Measurements from ENCODE around the gene INPPL1.

INPPL1 gene

DNA sequence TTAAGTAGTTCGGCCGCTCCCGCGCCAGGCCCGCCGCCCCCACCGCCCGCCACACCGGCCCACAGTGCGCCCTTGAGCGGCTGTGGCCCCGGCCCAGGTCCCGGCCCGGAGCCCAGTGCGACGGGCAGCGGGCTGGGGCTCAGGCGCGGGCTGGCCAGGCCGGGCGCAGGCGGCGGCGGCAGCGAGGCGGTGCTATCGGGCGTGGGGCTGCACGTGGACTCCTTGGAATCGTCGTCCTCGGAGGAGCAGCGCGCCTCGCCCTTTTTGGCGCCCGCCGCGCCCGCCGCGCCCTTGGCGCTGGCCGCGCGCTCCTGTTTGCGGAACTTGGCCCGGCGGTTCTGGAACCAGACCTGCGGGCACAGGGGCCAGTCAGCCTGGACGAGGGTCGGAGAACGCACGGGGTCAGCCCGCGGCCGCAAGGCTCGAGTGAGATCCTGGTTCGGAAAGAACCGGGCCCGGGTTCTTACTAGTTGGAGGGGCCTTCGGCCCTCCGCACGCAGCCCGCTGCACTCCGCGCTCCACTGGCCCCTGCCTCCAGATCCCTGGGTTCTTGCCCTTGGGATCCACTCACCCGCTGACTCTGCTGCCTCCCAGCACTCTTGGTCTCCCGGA, 15.4 kb downstream of the INPPL1 start:
- H3K27me3 Mint-ChIP-seq = peaks cover 58% of the 10 kb centered on the region
- H3K27ac Mint-ChIP-seq = peak overlapping the region; percentile 81
- no peaks in the 10 kb centered on the region for H3K9me3 Mint-ChIP-seq
- H3K4me3 Mint-ChIP-seq = peak overlapping the region; percentile 65
- intact Hi-C loops (cut with micrococcal nuclease) = loop anchor here (5.0 kb wide), 3 partner anchors 58 to 213 kb away; partner anchors contain the start of gene CLPB
- peaks cover 42% of the 10 kb centered on the region for H3K36me3 Mint-ChIP-seq (ENCODE audit: low read depth)
- H3K4me1 Mint-ChIP-seq (ENCODE audit: low read depth) = peaks cover 76% of the 10 kb centered on the region

- intact Hi-C loops (cut with micrococcal nuclease) = no loop called here
- peaks cover 34% of the 10 kb centered on the region for H3K36me3 Mint-ChIP-seq (ENCODE audit: low read depth)
Observed at GRCh38 chr11:72240461-72241290, 16.1 kb downstream of the INPPL1 start.

DNA sequence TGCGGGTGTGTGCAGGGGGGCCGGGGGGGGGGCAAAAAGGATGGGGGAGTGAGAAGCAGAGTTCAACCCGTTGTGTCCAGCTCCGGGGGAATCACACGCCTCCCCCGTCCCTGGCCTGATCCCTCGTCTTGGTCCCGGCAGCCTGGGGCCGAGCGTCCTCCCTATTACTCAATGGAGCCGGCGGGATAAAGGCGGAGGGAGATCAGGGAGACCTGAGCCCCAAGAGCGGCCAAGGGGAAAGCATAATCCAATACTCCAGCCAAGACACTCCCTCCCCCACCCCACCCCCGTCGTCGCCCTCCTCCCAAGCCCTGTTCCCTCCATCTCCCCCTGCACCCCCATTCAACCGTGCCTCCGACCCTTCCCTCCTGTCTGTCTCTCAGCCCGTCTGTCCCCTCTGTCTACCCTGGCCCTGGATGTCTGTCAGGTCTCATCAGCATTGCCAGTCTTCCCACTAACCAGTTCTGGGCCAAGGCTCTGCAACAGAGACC, 16.8 kb downstream of the INPPL1 start:
- intact Hi-C loops (cut with micrococcal nuclease) = no loop called here
- H3K27me3 Mint-ChIP-seq = peaks cover 58% of the 10 kb centered on the region

More at GRCh38 chr11:72240461-72241290, 16.1 kb downstream of the INPPL1 start:
- H3K27me3 Mint-ChIP-seq = peaks cover 58% of the 10 kb centered on the region
- H3K4me1 Mint-ChIP-seq (ENCODE audit: low read depth) = peaks cover 70% of the 10 kb centered on the region
- H3K4me3 Mint-ChIP-seq = peak overlapping the region; percentile 63
- H3K27ac Mint-ChIP-seq = peak overlapping the region; percentile 79
- H3K9me3 Mint-ChIP-seq = no peaks in the 10 kb centered on the region

DNA sequence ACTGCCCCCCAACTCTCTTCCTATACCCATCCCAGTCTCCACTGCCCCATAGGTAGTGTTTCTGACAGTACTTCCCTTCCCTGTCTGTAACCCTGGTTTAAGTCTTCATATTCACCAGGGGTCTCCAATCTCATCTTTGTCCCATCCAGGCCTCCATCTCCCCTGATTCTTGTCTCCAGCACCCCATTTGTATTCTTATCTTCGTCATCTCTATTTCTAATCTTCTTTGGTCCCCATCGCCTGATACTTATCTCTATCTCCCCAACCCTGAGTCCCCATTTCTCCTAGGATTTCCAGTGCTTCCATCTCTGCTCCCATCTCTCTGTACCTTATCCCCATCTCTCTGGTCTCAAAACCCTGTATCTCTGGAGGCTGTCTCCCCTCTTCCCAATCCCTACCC, 17.6 kb downstream of the INPPL1 start:
- intact Hi-C loops (cut with micrococcal nuclease) = no loop called here
- no peak overlapping the region for H3K4me3 Mint-ChIP-seq
- H3K27me3 Mint-ChIP-seq = peaks cover 56% of the 10 kb centered on the region
- H3K36me3 Mint-ChIP-seq (ENCODE audit: low read depth) = peaks cover 20% of the 10 kb centered on the region
- no peaks in the 10 kb centered on the region for H3K9me3 Mint-ChIP-seq
- peaks cover 61% of the 10 kb centered on the region for H3K4me1 Mint-ChIP-seq (ENCODE audit: low read depth)
- H3K27ac Mint-ChIP-seq = no peak overlapping the region

More for the DNA sequence above, 16.8 kb downstream of the INPPL1 start:
- Mint-ChIP-seq H3K4me3 (no peak overlapping the region), H3K9me3 (no peaks in the 10 kb centered on the region), H3K27ac (no peak overlapping the region), H3K4me1 (ENCODE audit: low read depth) (peaks cover 65% of the 10 kb centered on the region), H3K36me3 (ENCODE audit: low read depth) (peaks cover 28% of the 10 kb centered on the region)

DNA sequence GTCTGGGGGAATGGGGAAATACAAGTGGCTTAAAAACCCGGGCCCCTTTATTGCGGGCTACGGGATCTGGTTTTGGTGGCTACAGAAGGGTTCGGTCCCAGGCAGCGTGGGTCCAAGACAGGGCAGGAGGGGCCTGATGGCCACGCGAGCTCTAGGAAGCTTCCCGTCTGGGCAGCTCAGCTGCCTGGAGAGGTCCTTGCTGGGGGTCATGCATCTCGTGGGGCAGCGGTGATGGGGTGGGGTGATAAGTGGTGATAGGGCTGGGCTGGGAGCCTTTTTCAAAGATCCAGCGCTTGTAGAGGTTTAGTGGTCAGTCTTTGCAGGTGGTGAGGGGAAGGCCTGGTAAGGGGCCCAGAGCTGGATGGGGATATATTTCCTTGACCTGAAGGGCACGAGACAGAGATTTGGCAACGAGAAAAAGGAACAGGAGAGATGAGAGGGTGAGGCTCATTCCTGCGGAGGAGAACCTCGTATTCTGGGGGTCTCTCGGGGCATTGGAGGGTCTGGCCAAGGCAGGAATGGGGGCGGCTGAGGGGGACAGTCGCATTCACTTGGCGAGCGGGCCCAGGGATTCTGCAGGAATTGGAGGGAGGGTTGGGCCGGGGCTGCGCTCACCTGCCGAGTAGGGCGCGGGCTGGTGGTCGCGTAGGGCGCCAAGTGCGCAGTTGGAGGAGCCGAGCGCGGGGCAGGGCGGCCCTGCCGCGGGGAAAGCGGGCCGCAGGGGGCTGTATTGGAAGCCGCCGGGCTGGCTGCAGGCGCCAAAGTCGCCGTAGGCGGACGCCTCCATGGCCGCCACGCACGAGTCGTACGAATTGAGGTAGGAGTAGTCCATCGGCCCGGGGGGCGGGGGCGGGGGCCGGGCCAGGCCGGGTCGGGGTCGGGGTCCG, 18.8 kb downstream of the INPPL1 start:
- Mint-ChIP-seq H3K27ac (peak overlapping the region; percentile 6), H3K4me3 (peak overlapping the region; percentile 10), H3K36me3 (ENCODE audit: low read depth) (peaks cover 7% of the 10 kb centered on the region), H3K27me3 (peaks cover 48% of the 10 kb centered on the region), H3K4me1 (ENCODE audit: low read depth) (peaks cover 53% of the 10 kb centered on the region), H3K9me3 (no peaks in the 10 kb centered on the region)
- intact Hi-C loops (cut with micrococcal nuclease) = no loop called here

- intact Hi-C loops (cut with micrococcal nuclease) = no loop called here
- peaks cover 1% of the 10 kb centered on the region for H3K36me3 Mint-ChIP-seq (ENCODE audit: low read depth)
- H3K9me3 Mint-ChIP-seq = no peaks in the 10 kb centered on the region
- H3K27me3 Mint-ChIP-seq = peaks cover 47% of the 10 kb centered on the region
- peak within 1 kb of the TSS; percentile 10 for H3K4me3 Mint-ChIP-seq
- peaks cover 49% of the 10 kb centered on the region for H3K4me1 Mint-ChIP-seq (ENCODE audit: low read depth)
- peak within 1 kb of the TSS; percentile 6 for H3K27ac Mint-ChIP-seq
Observed at GRCh38 chr11:72244060-72244360, 19.4 kb downstream of the INPPL1 start, which contains the start of gene PHOX2A. Gene PHOX2A (minus strand): TSS chr11:72244176. CDS start chr11:72244004, 172 bp downstream.

- intact Hi-C loops (cut with micrococcal nuclease) = no loop called here
- Mint-ChIP-seq H3K27me3 (peaks cover 46% of the 10 kb centered on the region), H3K36me3 (ENCODE audit: low read depth) (no peaks in the 10 kb centered on the region), H3K4me3 (no peak overlapping the region), H3K27ac (no peak overlapping the region), H3K9me3 (no peaks in the 10 kb centered on the region), H3K4me1 (ENCODE audit: low read depth) (peaks cover 43% of the 10 kb centered on the region)
Observed at GRCh38 chr11:72244361-72245262, 20.0 kb downstream of the INPPL1 start.

GRCh38 chr11:72245263-72245816, 20.8 kb downstream of the INPPL1 start:
- Mint-ChIP-seq H3K36me3 (ENCODE audit: low read depth) (no peaks in the 10 kb centered on the region), H3K4me3 (no peak overlapping the region), H3K9me3 (no peaks in the 10 kb centered on the region), H3K4me1 (ENCODE audit: low read depth) (peaks cover 39% of the 10 kb centered on the region), H3K27ac (no peak overlapping the region), H3K27me3 (peaks cover 49% of the 10 kb centered on the region)
- intact Hi-C loops (cut with micrococcal nuclease) = no loop called here

DNA sequence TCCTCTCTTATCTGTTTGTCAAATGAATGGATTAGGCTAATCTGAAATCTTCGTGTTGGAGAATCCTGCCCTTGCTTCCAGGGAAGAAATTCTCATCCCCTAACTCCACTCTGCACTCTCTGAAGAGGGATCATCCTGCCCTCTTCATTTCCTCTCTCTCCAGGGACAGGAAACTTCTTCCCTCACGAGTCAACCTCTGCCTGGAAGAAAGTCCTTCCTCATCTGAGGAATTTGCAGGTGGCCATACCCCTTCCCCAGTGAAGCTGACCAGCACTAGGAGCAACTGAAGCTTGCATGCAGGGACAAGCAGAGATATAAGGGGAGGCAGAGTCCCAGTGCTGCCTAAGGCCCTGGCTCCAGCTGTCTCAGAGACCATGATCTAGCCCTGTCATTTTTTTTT, 23.0 kb downstream of the INPPL1 start:
- Mint-ChIP-seq H3K36me3 (ENCODE audit: low read depth) (no peaks in the 10 kb centered on the region), H3K27me3 (peaks cover 45% of the 10 kb centered on the region), H3K27ac (no peak overlapping the region), H3K4me3 (no peak overlapping the region), H3K4me1 (ENCODE audit: low read depth) (peaks cover 19% of the 10 kb centered on the region), H3K9me3 (no peaks in the 10 kb centered on the region)
- intact Hi-C loops (cut with micrococcal nuclease) = no loop called here

DNA sequence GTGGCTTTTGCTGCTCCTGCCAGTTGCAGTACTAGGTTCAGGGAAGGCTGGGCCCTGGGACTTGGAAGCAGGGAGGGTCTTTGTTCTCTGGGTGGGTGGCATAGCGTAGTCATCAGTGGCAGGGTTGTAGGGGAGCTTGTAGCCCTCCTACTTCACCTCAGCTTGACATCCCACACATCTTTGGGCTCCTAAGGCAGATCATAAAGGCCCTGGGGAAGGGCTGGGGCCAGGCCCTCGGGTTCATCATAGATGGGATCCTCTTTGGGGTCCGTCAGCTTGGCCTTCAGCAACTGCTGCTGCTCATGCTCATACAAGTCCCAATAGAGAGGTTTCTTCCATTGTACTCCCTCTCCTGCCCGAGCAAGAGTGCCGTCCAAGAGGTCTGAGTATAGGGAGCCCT, 25.4 kb downstream of the INPPL1 start:
- no peaks in the 10 kb centered on the region for H3K36me3 Mint-ChIP-seq (ENCODE audit: low read depth)
- H3K27ac Mint-ChIP-seq = no peak overlapping the region
- H3K4me1 Mint-ChIP-seq (ENCODE audit: low read depth) = peaks cover 1% of the 10 kb centered on the region
- peaks cover 46% of the 10 kb centered on the region for H3K27me3 Mint-ChIP-seq
- no peaks in the 10 kb centered on the region for H3K9me3 Mint-ChIP-seq
- intact Hi-C loops (cut with micrococcal nuclease) = no loop called here
- H3K4me3 Mint-ChIP-seq = no peak overlapping the region

- Mint-ChIP-seq H3K27ac (no peak overlapping the region), H3K9me3 (no peaks in the 10 kb centered on the region), H3K4me1 (ENCODE audit: low read depth) (no peaks in the 10 kb centered on the region), H3K27me3 (peaks cover 50% of the 10 kb centered on the region), H3K4me3 (no peak overlapping the region), H3K36me3 (ENCODE audit: low read depth) (no peaks in the 10 kb centered on the region)
- intact Hi-C loops (cut with micrococcal nuclease) = no loop called here
Observed at GRCh38 chr11:72250661-72251464, 26.3 kb downstream of the INPPL1 start.

DNA sequence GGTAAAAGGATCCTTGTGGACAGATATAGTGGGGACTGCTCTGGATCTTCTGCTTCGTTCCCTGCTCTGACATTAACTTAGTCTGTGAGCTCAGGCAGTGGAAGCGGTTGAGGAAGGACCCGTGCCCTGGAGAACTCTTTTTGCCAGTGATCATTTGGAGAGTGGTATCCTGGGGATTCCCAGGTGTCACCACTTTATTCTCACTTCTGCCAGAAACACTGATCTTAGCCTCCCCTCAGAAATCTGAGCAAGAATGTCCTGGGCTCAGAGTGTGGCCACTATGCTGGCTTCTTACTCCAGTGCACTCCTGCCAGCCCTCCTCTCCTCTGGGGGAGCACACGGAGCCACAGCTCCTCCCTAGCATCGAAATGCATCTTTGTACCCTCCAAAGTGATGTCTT, 27.0 kb downstream of the INPPL1 start:
- no peak overlapping the region for H3K27ac Mint-ChIP-seq

More for the DNA sequence above, 27.0 kb downstream of the INPPL1 start:
- intact Hi-C loops (cut with micrococcal nuclease) = no loop called here
- no peaks in the 10 kb centered on the region for H3K9me3 Mint-ChIP-seq
- H3K4me3 Mint-ChIP-seq = no peak overlapping the region
- H3K36me3 Mint-ChIP-seq (ENCODE audit: low read depth) = no peaks in the 10 kb centered on the region
- H3K27me3 Mint-ChIP-seq = peaks cover 50% of the 10 kb centered on the region
- H3K4me1 Mint-ChIP-seq (ENCODE audit: low read depth) = no peaks in the 10 kb centered on the region
